ENCODE data around the gene CHSY1. TPM values are rescaled to one million over a fixed set of nuclear protein-coding genes. Genes with fewer than 3 reads are reported as not detected.
A peak's percentile ranks its signal among the peaks of the same experiment; 100 is the strongest.

CHSY1 gene
- total RNA-seq, 6 experiments from 2014 or later, result 4.9 to 12.6 (median 7.2) TPM

DNA sequence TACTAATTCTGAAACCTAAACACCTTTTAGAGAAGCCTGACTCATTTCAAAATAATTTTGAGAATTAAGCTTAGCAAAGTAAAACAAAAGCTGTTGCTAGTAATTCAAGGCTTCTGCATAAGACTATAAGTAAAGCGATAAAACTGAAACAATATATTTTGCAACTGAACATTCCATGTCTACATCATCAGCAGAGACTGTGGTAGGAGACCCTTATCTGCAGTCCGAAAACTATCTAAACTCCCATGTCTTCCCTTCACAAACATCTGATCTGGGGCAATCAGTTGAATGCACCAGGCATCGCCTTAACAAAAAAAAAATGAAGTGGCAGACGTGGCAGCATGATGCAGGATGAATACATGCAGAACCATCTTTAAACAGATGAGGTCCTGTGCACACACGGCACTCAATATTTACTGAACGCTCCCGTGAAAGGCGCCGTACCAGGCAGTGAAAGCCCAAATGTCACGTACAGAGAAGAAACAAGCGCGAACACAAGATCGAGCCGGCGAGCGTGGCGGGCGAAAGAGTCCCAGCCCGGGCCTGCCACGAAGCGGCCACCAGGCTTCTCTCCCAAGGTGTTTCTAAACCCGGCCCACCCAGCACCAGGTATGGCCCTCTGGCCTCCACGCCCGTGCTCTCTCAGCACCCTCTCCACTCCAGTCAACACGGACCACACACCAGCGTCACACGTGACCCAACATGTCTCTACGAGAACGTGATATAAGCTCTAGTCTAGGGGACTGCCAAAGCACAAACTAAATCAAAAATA is 63.0 kb downstream of the CHSY1 start:
- Histone ChIP-seq H3K27me3 (no peaks in the 10 kb centered on the region), H3K36me3 (no peaks in the 10 kb centered on the region), H3K4me3 (no peak overlapping the region), H3K4me1 (no peaks in the 10 kb centered on the region), H3K9me3 (no peaks in the 10 kb centered on the region), H3K27ac (peak overlapping the region; percentile 17 to 72 (median 28))
- DNase-seq (no peak), ATAC-seq (no peak)
- TF ChIP-seq CTCF (IDR thresholded peaks at IDR 0.05) (no peak), POLR2A (IDR thresholded peaks at IDR 0.05) (no peak)
- intact Hi-C loops (cut with DNase I), result no loop called here
- WGBS (ENCODE audit: insufficient coverage, low coverage, low lambda C conversion rate, missing lambda C conversion rate), result 70% methylated on average over 19 of the region's 29 CpGs

DNA sequence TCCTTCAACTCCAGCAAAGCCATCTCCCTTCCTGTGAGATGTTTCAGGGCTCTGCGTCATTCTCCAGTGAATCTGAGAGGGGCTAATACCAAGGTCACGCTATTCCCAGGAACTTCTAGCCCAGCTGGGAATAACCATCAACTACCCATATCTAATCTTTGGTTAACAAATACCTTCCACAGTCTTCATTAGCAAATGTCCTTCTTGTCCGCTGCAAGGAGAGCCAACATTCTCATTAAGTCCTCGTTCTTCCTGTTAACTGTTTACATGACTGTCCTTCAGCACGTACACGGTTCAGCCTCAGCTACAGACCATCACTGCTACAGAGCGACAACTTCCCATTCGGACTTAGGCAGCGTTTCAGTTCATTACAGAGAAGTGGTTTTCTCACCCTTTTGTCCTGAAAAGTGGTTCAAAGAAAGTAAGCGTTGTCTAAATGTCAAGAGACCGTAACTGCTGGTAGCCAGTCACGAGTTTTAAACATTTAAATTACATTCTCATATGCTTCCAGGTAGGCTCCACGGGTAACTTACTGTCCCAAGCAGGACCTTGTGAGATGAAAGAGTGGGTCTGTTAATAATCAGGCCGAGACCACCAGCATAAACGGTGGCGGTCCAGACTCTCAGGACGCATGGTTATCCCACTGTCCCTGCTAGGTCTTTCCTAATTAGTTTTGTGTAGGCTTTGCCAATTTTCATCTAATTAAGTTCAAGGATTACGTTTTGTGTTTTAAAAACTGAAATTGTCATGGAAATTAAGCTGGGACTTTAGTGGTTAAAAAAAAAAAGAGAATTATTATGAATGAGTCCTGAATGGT is 63.8 kb downstream of the CHSY1 start:
- DNase-seq (no peak), ATAC-seq (peak; percentile 63 to 73 (median 71))
- H3K27ac ChIP-seq, result peak overlapping the region; percentile 34 to 72 (median 44)
- no peak for TF ChIP-seq CTCF (IDR thresholded peaks at IDR 0.05)
- TF ChIP-seq POLR2A (IDR thresholded peaks at IDR 0.05), result no peak
- H3K4me3 ChIP-seq, result no peak overlapping the region
- no peaks in the 10 kb centered on the region for H3K36me3 ChIP-seq
- intact Hi-C loops (cut with DNase I), result no loop called here
- H3K9me3 ChIP-seq, result no peaks in the 10 kb centered on the region
- WGBS (ENCODE audit: insufficient coverage, low coverage, low lambda C conversion rate, missing lambda C conversion rate), result 53% methylated on average over 18 of the region's 18 CpGs
- no peaks in the 10 kb centered on the region for H3K4me1 ChIP-seq
- H3K27me3 ChIP-seq, result no peaks in the 10 kb centered on the region

GRCh38 chr15:101185770-101186169 is 66.1 kb downstream of the CHSY1 start:
- no peaks in the 10 kb centered on the region for H3K27me3 ChIP-seq
- H3K9me3 ChIP-seq, result no peaks in the 10 kb centered on the region
- TF ChIP-seq POLR2A (IDR thresholded peaks at IDR 0.05) (no peak), CTCF (IDR thresholded peaks at IDR 0.05) (no peak)
- no peaks in the 10 kb centered on the region for H3K36me3 ChIP-seq
- no peak overlapping the region for H3K4me3 ChIP-seq
- H3K27ac ChIP-seq, result no peak overlapping the region
- WGBS (ENCODE audit: insufficient coverage, low coverage, low lambda C conversion rate, missing lambda C conversion rate), result 81% methylated on average over 5 of the region's 5 CpGs
- no peak for ATAC-seq
- no peak for DNase-seq
- intact Hi-C loops (cut with DNase I), result no loop called here
- H3K4me1 ChIP-seq, result no peaks in the 10 kb centered on the region

DNA sequence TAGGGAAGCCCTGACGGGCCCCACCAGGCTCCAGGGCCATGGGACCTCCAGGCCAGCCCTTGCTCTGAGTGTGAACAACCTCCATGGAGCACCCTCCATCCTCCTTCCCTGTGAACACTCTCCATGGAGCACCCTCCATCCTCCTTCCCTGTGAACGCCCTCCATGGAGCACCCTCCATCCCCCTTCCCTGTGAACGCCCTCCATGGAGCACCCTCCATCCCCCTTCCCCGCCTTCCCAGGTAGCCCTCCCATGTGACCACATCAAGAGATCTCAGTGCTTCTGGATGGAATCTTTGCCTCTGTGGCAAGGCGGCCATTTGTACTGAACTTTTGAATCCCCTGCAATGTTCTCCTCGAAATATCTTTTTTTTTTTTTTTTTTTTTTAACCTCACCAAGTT is 66.5 kb downstream of the CHSY1 start:
- no peak for DNase-seq
- Histone ChIP-seq H3K27me3 (no peaks in the 10 kb centered on the region), H3K9me3 (no peaks in the 10 kb centered on the region), H3K4me3 (no peak overlapping the region), H3K36me3 (no peaks in the 10 kb centered on the region), H3K4me1 (no peaks in the 10 kb centered on the region), H3K27ac (no peak overlapping the region)
- WGBS (ENCODE audit: insufficient coverage, low coverage, low lambda C conversion rate, missing lambda C conversion rate), result 83% methylated on average over 6 of the region's 6 CpGs
- ATAC-seq, result no peak
- TF ChIP-seq CTCF (IDR thresholded peaks at IDR 0.05), result no peak
- TF ChIP-seq POLR2A (IDR thresholded peaks at IDR 0.05), result no peak
- intact Hi-C loops (cut with DNase I), result no loop called here

Measured in right lobe of liver (tissue), 6 donors.